ENCODE measurements around the gene TSHZ2. TPM values are rescaled to one million over a fixed set of nuclear protein-coding genes. Genes with fewer than 3 reads are reported as not detected.

The TSHZ2 gene
- total RNA-seq, 4 donors from 2014 or later, result 28.6 to 40.1 (median 35.5) TPM

- TF ChIP-seq, protein P1, sequence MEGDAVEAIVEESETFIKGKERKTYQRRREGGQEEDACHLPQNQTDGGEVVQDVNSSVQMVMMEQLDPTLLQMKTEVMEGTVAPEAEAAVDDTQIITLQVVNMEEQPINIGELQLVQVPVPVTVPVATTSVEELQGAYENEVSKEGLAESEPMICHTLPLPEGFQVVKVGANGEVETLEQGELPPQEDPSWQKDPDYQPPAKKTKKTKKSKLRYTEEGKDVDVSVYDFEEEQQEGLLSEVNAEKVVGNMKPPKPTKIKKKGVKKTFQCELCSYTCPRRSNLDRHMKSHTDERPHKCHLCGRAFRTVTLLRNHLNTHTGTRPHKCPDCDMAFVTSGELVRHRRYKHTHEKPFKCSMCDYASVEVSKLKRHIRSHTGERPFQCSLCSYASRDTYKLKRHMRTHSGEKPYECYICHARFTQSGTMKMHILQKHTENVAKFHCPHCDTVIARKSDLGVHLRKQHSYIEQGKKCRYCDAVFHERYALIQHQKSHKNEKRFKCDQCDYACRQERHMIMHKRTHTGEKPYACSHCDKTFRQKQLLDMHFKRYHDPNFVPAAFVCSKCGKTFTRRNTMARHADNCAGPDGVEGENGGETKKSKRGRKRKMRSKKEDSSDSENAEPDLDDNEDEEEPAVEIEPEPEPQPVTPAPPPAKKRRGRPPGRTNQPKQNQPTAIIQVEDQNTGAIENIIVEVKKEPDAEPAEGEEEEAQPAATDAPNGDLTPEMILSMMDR (IDR thresholded peaks at IDR 0.05; ENCODE audit: low read depth), result no peak
Measured at GRCh38 chr20:53381568-53382262, 409.6 kb downstream of the TSHZ2 start.

DNA sequence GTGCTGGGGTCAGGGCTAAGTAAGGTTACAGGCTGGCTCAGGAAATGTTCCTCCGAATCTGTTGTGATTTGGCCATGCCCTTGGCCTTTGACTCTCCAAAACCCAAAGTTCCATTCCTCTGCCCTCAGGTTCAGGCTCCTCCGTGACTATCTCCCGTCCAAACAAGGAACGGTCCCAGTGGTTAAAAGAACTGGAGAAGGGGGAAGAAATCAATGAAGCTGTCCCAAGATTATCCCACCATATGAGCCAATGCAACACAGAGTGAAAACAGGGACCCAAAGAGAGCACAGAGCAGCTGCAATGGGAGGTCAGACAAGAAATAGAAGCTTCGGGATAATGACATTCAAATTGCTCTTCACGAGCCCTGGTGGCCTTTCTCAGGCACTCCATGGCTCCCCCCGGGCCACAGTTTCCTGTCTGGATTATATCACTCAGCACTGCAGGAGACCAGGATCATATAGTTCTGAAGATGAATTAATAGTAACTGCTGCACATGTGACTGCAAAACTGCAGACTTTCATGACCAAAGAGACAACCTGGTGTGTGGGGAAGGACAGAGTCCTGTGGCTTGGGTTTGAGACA lies 410.2 kb downstream of the TSHZ2 start:
- TF ChIP-seq, protein P1 (IDR thresholded peaks at IDR 0.05; ENCODE audit: low read depth), result no peak

DNA sequence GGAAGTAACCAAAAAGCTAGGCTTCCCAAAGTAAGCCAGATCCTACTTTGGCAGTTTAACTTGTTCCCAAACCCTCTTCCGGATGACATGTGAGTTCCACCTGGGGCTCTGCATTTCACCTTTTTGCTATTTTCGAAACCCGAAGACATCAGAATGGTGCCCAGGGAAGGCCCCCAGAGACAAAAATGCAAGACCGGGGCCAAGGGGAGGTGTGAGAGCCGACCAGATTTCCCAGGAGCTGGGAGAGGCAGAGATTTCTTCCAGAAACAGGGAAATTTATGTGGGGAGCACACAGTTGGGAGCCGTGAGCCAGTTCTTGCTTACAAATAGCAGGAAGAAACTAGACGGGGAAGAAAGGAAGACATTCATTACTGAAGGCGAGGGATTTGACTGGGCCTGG lies 411.8 kb downstream of the TSHZ2 start:
- TF ChIP-seq, protein P1 (IDR thresholded peaks at IDR 0.05; ENCODE audit: low read depth), result no peak

GRCh38 chr20:53384392-53384791 lies 412.2 kb downstream of the TSHZ2 start:
- TF ChIP-seq, protein P1 (IDR thresholded peaks at IDR 0.05; ENCODE audit: low read depth), result no peak

DNA sequence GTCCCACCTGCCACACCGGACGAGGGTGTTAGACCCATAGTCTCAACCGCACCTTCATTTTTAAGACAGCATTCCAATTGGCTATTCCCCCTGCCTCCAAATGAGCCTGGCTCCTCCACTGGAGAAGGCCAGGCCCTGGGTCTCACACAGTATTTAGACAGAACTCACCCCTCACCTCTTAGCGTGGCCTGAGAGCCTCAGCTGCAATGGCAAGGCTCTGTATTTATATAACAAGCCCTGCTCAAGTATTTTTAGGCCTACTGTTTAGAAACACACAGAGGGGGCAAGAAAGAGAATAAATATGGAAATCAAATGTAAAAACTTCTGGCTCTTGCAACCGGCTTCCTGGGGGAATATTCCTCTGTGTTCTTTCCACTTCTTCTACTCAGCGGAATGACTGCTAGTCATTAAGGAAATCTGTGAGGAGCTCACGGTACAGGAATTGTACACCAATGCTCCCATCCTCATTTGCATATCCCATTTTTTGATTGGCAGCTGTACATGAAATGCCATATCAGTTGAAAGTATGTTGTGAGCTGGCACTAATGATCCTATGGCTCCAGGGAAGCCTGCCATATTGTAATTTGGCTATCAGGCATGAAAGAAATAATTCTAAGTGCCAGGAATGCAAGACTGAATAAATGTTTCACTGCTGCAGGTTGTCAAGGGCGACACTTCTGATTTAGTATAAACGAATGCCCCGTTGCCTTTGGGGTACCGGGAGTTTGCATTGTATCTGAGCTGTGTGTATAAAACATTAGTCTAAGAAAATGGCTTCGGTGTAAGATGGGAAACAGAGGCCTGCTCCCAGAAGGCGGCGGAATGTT lies 414.0 kb downstream of the TSHZ2 start:
- TF ChIP-seq, protein P1 (IDR thresholded peaks at IDR 0.05; ENCODE audit: low read depth), result no peak

DNA sequence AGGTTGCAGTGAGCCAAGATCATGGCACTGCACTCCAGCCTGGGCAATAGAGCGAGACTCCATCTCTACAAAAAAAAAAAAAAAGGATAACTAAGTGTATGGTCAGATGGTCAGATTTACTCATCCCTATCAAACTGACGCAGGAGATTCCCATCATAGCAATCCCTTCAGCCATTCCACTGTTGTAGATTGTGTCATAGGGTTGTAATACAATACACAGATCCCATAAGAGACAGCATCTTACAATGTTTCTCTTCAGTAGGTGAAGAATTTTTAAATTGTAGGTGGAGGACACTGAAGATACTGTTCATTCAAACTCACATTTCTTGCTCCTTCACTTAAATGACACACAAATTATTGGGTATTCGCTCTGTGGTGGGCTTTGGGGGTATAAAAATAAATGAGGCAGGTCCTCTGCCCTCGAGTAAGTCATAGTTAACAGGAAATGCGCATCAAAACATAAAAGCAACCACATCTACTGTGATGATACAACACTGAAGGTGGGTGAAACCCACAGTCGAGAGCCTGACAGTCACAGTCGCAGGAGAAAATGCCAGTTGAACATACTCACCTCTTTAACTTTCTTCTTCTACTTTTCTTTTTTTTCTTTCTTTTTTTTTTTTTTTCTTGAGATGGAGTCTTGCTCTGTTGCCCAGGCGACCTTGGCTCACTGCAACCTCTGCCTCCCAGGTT lies 416.0 kb downstream of the TSHZ2 start:
- TF ChIP-seq, protein P1 (IDR thresholded peaks at IDR 0.05; ENCODE audit: low read depth), result no peak
